Osteocyte (in vitro differentiated cells): Measurements from ENCODE around the gene STUB1. TPM values are rescaled to one million over a fixed set of nuclear protein-coding genes. Genes with fewer than 3 reads are reported as not detected.

Experiments
- DNase-seq: peaks from one replicate; pipeline ENCODE4 v3.0.0; 2021; ENCODE audit warnings: mixed read lengths; ENCODE audit not compliant: unreplicated experiment; ENCODE audit errors: extremely low spot score
- H3K27ac Mint-ChIP-seq: one replicate; pipeline ENCODE4 v1.8.0; 2021; ENCODE audit warnings: mild to moderate bottlenecking, mixed read lengths; ENCODE audit not compliant: unreplicated experiment
- H3K27me3 Mint-ChIP-seq: one replicate; pipeline ENCODE4 v1.8.0; 2021; ENCODE audit warnings: mixed read lengths; ENCODE audit not compliant: unreplicated experiment
- H3K36me3 Mint-ChIP-seq: one replicate; pipeline ENCODE4 v1.8.0; 2021; ENCODE audit warnings: mixed read lengths; ENCODE audit not compliant: unreplicated experiment
- H3K4me1 Mint-ChIP-seq: one replicate; pipeline ENCODE4 v1.8.0; 2021; ENCODE audit warnings: mixed read lengths; ENCODE audit not compliant: unreplicated experiment
- H3K4me3 Mint-ChIP-seq: one replicate; pipeline ENCODE4 v1.8.0; 2021; ENCODE audit warnings: mild to moderate bottlenecking, moderate library complexity, mixed read lengths; ENCODE audit not compliant: unreplicated experiment
- H3K9me3 Mint-ChIP-seq: one replicate; pipeline ENCODE4 v1.8.0; 2021; ENCODE audit warnings: mixed read lengths; ENCODE audit not compliant: unreplicated experiment
- CTCF ChIP-seq: fragments of 200-600 bp; sonication (generic); IDR thresholded peaks from 2 replicates; pipeline ENCODE4 v1.5.0; 2021; ENCODE audit warnings: antibody characterized with exemption, mild to moderate bottlenecking, moderate library complexity
- total RNA-seq: library from RNA; stranded (reverse); gene quantifications from 2 replicates; pipeline ENCODE4 v1.2.1, GENCODE V29; 2021

STUB1 gene
- total RNA-seq, 1 donor from 2014 or later, result 109 TPM

- Mint-ChIP-seq H3K4me1 (peaks cover 40% of the 10 kb centered on the region), H3K27me3 (peaks cover 19% of the 10 kb centered on the region), H3K36me3 (no peaks in the 10 kb centered on the region), H3K27ac (no peak overlapping the region), H3K4me3 (no peak overlapping the region), H3K9me3 (no peaks in the 10 kb centered on the region)
- DNase-seq, result no peak
- TF ChIP-seq CTCF, result no peak
Measured at GRCh38 chr16:709566-710499, 29.6 kb downstream of the STUB1 start.

GRCh38 chr16:710500-711075 is 30.4 kb downstream of the STUB1 start:
- no peaks in the 10 kb centered on the region for H3K36me3 Mint-ChIP-seq
- no peak for TF ChIP-seq CTCF
- H3K27ac Mint-ChIP-seq, result no peak overlapping the region
- no peak overlapping the region for H3K4me3 Mint-ChIP-seq
- H3K4me1 Mint-ChIP-seq, result peaks cover 40% of the 10 kb centered on the region
- H3K9me3 Mint-ChIP-seq, result no peaks in the 10 kb centered on the region
- no peak for DNase-seq
- peaks cover 19% of the 10 kb centered on the region for H3K27me3 Mint-ChIP-seq

- H3K27me3 Mint-ChIP-seq, result peaks cover 19% of the 10 kb centered on the region
- H3K36me3 Mint-ChIP-seq, result no peaks in the 10 kb centered on the region
- TF ChIP-seq CTCF, result no peak
- DNase-seq, result no peak
- no peak overlapping the region for H3K27ac Mint-ChIP-seq
- H3K4me3 Mint-ChIP-seq, result no peak overlapping the region
- H3K4me1 Mint-ChIP-seq, result peaks cover 43% of the 10 kb centered on the region
- no peaks in the 10 kb centered on the region for H3K9me3 Mint-ChIP-seq
Measured at GRCh38 chr16:711084-711483, 30.9 kb downstream of the STUB1 start.

GRCh38 chr16:711548-712320 is 31.5 kb downstream of the STUB1 start:
- no peak overlapping the region for H3K27ac Mint-ChIP-seq
- H3K4me3 Mint-ChIP-seq, result no peak overlapping the region
- no peaks in the 10 kb centered on the region for H3K9me3 Mint-ChIP-seq
- TF ChIP-seq CTCF, result peak; percentile 95
- H3K36me3 Mint-ChIP-seq, result no peaks in the 10 kb centered on the region
- H3K27me3 Mint-ChIP-seq, result peaks cover 13% of the 10 kb centered on the region
- H3K4me1 Mint-ChIP-seq, result peaks cover 41% of the 10 kb centered on the region
- DNase-seq, result peak; percentile 94
